GM19468 (cell line): ENCODE results near the gene FEV.

Source experiments
- ATAC-seq: cut with Tn5 transposase; IDR thresholded peaks from one replicate; pipeline ENCODE4 v1.9.1; 2021; ENCODE audit warnings: mild to moderate bottlenecking, moderate library complexity, moderate number of reproducible peaks; ENCODE audit not compliant: unreplicated experiment; ENCODE audit errors: extremely low read depth

Gene FEV

DNA sequence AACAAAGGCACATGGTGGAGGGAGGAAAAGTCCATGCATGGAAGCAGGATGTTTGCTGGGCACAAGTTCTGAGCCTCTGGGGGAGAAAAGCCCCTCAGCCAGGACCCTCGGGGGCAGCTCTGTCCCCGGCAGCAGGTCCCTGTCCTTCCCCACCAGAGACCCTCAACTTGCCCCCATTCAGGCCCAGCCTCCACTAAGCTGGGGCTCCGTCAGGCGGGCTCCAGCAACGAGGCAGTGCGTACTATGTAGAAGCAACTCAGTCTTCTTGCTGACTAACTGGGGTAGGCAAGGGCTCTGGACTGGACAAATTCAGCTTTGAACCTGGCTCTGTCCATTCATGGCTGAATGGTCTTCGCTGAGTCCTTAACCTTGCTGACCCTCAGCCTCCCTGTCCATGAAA, 33.3 kb upstream of the FEV start:
- ATAC-seq = no peak

- no peak for ATAC-seq
Measured at GRCh38 chr2:219017201-219017931, 32.4 kb upstream of the FEV start.

DNA sequence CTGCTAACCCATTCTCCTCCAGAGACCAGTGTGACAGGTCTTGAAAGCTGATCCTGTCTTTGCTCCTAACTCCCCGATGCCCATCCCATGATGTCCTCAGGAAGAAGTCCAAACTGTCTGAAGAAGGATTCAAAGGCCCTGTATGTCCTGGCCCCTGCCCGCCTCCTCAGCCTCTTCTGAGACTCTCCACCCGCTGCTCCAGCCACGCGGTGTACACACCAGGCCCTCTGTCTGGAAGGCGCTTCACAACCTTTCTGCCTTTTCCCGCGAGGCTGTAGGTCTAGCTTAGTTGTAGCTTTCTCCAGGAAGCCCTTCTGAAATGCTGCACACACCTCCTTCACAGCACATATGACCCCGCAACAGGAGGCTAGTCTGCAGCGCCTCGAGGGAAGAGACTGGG, 31.7 kb upstream of the FEV start:
- no peak for ATAC-seq

GRCh38 chr2:219010873-219011272, 25.9 kb upstream of the FEV start:
- ATAC-seq = no peak

GRCh38 chr2:219010162-219010756, 25.3 kb upstream of the FEV start:
- ATAC-seq = no peak

DNA sequence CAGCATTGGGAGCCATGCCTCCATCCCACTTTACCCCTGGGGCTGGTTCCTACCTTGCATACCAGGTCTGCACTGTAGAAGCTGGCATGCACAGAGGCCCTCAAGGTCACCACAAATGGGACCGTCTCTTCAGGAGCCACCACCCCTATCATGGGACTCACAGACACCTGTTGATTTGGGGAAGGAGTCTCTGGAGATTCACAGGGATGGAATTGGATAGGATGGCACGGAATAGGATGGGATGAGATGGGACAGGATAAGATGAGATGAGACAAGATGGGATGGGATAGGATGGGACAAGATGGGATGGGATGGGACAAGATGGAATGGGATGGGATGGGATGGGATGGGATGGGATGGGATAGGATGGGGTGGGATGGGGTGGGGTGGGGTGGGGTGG, 24.3 kb upstream of the FEV start:
- ATAC-seq = no peak

GRCh38 chr2:219003979-219004378, 19.0 kb upstream of the FEV start:
- no peak for ATAC-seq

GRCh38 chr2:219003267-219003634, 18.3 kb upstream of the FEV start:
- no peak for ATAC-seq

DNA sequence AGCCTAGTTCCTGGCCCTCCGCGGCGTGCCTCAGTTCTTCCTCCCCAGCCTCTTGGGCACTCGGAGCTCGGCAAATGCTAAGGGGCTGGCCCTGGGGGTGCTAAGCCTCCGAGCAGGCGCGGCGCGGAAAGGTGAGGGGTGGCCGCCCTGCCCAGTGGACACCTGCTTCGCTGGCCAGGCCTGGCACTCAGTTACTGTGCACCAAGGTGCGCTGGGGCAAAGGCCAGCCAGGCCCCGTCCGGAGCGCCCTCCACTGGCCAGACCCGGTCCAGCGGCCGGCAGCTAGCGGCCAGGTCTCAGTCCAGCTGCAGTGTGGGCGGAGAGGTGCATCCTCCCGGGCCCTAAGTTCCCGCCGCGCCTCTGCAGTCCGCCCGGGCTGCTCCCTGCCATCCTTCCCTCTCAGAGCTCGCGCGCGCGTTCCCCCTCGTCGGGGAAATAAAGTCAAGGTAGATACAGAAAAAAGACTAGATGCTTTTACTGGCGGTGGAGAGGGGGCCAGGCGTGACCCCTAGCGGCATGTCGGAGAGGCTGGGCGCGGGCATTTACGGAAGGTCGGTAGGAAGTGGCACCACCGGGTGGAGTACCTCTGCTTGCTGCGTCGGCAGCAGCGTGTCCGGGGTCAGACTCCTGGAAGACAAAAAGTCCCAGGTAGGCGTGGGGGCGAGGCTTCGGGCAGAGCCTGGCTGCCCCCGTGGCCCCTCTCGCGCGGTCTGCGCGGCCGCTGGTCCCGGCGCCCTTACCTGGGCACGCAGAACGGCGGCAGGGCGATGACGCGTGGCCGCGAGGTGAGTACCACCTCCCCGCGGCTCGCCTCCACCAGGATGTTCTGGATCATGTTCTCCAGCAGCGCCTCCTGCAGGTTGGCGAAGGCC, 17.6 kb upstream of the FEV start:
- ATAC-seq = no peak

- no peak for ATAC-seq
Measured at GRCh38 chr2:219001577-219002394, 16.8 kb upstream of the FEV start.

- no peak for ATAC-seq
Measured at GRCh38 chr2:219001100-219001576, 16.2 kb upstream of the FEV start.

- ATAC-seq = no peak
Measured at GRCh38 chr2:219000569-219000960, 15.6 kb upstream of the FEV start.

- no peak for ATAC-seq
Measured at GRCh38 chr2:218999881-219000568, 15.0 kb upstream of the FEV start.

- ATAC-seq = no peak
Measured at GRCh38 chr2:218999021-218999880, 14.3 kb upstream of the FEV start.

DNA sequence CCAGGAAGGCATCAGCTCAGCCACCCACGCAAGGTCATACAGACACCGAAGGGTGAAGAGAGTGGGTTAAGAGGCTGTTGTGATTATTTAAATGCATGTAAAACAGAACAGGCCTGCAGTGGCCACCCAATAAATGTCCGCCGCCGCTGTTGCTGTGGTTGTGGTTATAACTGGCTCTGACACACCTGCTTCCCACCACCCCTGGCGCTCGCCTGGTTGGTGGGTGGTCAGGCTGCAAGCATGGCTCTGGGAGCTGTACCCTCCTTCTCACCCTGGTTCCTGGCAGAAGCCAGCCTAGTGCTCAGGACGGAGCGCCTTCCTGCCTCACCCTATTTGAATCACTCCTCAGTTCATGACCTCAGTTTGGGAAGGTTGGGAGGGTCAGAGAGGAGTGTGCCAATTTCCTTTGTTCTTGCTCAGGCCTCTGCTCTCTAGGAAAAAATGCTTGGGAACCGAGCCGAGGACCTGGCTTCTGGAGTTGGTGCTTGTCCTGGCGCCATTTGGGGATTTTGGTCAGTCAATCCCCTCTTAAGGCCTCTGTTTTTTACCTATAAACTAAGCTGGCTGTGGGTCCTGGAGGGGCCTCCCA, 13.5 kb upstream of the FEV start:
- ATAC-seq = no peak

GRCh38 chr2:218997731-218998130, 12.7 kb upstream of the FEV start:
- no peak for ATAC-seq

DNA sequence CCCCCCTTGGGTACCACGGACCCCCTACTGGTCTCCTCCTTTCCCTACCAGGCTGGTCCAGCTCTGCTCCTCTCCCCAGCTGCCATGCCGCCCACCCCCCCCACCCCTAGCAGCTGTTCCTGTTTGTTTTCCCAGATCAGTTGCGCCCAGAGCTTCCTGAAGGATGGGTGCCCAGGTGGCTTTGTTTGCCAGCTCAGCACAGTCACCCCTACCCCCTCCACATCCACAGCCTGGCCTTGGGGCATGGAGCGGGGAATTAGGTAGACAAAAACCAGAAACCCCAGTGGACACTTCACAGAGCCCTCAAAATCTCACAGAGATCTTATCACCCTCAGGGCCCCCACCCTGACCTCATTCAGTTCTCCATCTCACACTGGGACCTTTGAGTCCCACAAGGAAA, 12.0 kb upstream of the FEV start:
- ATAC-seq = no peak

DNA sequence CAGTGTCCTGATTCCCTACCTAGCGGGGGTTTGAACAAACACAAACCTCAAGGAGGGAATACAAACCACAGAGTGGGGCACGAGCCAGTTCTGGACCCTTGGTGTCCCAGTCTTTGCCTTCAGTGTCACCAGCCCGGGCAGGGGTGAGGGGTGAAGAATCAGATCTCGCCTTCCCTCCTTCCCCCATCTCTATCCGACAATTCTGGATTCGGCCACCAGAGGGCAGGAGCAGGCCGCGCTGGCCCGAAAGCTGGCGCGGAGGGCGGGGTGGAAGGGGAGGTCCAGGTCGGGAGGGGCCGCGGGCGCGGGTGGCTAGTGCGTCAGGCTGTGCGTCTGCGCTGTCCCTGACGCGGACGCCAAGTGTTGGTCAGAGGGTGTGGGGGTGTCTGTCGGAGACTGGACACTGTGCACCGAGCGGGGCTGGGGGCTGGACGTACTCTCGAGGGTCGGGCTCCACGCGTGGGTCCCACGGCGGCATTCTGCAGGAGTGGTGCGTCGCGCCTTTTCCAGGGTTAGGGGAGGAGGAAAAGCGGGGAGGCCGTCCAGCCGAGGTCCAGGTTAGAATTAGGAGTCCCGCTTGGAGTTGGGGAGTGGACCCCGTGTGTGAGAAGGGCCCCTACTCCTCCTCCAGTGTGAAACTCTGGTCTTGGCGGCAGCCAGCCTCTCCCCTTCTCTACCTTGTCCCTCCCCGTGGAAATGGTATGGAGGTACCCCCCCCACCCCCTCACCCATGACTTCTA, 11.2 kb upstream of the FEV start:
- ATAC-seq = no peak
